AG04450 (cell line): ENCODE results near the gene TNRC6C. TPM values are rescaled to one million over a fixed set of nuclear protein-coding genes. Genes with fewer than 3 reads are reported as not detected.

ENCODE experiments used
- CTCF ChIA-PET: fragments of 300-600, 350-600 bp; formaldehyde crosslinking; extraction: SDS; loops from one replicate; lab custom pipeline; 2022; ENCODE audit warnings: antibody characterized with exemption, inconsistent platforms; lab: Charles Lee
- POLR2A ChIA-PET: fragments of 350-600 bp; formaldehyde crosslinking; extraction: SDS; loops from one replicate; lab custom pipeline; 2021; ENCODE audit warnings: antibody characterized with exemption, inconsistent platforms; lab: Yijun Ruan, JAX
- DNase-seq: peaks from one replicate; pipeline ENCODE4 v3.0.0-alpha.2; 2011; ENCODE audit warnings: low read depth, low spot score
- H3K27ac ChIP-seq: one replicate; pipeline ENCODE4 v1.5.1; 2012; ENCODE audit warnings: low read depth, low read length, control low read depth
- H3K27me3 ChIP-seq: one replicate; pipeline ENCODE4 v1.6.0; 2012; ENCODE audit warnings: low read length; ENCODE audit not compliant: control insufficient read depth, insufficient read depth
- H3K4me3 ChIP-seq: 2 replicates; pipeline ENCODE4 v1.5.1; 2011; ENCODE audit warnings: mild to moderate bottlenecking, low read depth, low read length, control low read depth
- H3K9me3 ChIP-seq: 2 replicates; pipeline ENCODE4 v1.5.1; 2012; ENCODE audit warnings: low read length; ENCODE audit not compliant: control insufficient read depth, insufficient read depth
- polyA plus RNA-seq: library from polyadenylated mRNA; depleted of rRNA; stranded (reverse); fragments of >200 nt; gene quantifications from 2 replicates; pipeline ENCODE4 v1.2.3, GENCODE V29; 2011
- TF ChIP-seq, protein P1 (sequence below): IDR thresholded peaks from 2 replicates; pipeline ENCODE4 v1.5.1; 2011; ENCODE audit warnings: low read depth, low read length, control low read depth, inconsistent platforms

Gene TNRC6C
- polyA plus RNA-seq, 1 experiment, result 1.2 TPM

DNA sequence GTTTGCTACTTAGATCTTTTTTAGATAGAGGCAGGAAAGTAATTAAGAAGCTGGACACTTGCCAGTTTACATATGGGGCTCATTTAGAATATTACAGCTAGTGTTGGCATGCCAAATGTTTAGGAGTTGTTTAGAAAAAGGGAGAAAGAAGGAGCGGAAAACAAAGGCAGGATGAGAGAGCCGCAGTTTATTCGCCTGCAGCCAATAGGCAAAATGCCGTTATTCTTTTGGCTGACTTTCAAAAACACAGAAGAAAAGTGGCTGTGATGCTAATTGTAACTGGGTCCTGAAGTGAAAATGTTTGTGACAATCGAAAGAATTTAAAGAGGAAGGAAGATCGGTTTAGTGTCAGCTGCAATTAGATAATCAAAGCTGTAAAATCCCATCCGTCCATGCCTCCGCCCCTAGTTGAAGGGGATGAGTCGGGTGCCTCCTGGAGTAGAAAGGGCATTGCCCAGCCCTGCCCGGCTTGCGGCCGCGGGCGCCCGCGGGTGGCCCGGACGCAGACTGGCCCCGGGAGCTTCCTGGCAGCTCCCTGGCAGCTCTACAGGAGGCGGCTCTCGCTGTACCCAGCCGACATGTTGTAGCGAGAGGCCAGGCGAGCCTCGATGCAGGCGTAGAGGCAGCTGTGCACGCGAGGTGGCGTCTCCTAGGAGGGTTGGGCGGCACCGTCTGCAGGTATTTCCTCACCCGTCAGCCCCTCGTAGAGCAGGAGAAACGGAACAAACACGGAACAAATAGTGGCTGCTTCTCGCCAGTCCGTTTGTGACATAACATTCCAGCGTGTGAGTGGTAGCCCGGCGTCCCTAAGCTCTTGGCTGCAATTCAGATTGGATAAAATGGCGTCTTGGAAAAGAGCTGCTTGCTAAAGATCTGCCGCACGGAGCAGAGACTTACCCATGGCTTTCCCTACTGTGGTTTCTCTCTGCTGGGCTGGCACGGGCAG lies 82.2 kb downstream of the TNRC6C start:
- CTCF ChIA-PET, result interaction anchor here (0.8 to 3.7 kb wide), 7 partner anchors 9 to 27 kb away, joined by 3 to 23 read pairs (median 6); no protein-coding TSS in a partner anchor

DNA sequence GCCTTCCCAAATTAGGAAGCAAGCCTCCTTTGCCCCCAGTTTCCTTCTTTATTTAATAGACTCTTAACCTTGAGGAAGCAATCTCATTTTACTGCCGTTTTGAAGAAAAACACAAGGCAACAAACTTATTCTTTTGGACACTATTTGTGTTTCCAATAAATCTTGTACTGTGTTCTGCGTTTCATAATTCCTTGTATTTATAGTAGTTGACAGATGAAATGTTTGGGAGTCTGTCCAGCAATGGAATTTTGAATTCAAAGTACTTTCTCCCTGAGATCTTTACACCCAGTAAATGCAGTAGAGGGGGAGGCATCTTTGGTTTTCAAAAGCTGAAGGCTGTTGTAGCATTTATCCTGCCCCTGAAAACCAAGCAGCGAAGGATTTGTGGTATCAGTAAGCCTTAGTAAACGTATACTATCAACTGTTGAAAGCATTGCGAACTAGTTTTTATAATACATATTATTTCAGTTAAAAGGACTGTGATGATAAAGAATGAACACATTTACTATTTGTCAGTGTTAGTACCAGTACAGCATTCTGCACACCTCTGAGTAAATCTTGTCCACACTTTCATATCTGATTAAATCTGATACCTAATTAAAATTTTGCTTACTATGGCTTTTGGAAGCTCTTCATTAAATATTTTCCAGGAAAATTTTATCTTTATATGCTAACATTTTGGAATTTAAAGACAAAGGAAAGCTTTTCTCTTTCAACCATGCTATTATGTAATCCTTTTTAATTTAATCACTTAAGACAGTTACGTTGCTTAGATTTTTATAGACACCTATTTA lies 83.1 kb downstream of the TNRC6C start:
- CTCF ChIA-PET, result interaction anchor here (1.1 to 3.7 kb wide), 5 partner anchors 10 to 28 kb away, joined by 3 to 23 read pairs (median 7); no protein-coding TSS in a partner anchor
- H3K27ac ChIP-seq, result peak overlapping the region; percentile 89
- H3K4me3 ChIP-seq, result peak overlapping the region; percentile 73
- no peaks in the 10 kb centered on the region for H3K27me3 ChIP-seq
- TF ChIP-seq, protein P1, sequence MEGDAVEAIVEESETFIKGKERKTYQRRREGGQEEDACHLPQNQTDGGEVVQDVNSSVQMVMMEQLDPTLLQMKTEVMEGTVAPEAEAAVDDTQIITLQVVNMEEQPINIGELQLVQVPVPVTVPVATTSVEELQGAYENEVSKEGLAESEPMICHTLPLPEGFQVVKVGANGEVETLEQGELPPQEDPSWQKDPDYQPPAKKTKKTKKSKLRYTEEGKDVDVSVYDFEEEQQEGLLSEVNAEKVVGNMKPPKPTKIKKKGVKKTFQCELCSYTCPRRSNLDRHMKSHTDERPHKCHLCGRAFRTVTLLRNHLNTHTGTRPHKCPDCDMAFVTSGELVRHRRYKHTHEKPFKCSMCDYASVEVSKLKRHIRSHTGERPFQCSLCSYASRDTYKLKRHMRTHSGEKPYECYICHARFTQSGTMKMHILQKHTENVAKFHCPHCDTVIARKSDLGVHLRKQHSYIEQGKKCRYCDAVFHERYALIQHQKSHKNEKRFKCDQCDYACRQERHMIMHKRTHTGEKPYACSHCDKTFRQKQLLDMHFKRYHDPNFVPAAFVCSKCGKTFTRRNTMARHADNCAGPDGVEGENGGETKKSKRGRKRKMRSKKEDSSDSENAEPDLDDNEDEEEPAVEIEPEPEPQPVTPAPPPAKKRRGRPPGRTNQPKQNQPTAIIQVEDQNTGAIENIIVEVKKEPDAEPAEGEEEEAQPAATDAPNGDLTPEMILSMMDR, result no peak
- POLR2A ChIA-PET, result interaction anchor here (1.7 to 3.4 kb wide), 2 partner anchors 10 to 83 kb away, joined by 10 to 26 read pairs; partner anchors contain the start of gene TNRC6C
- H3K9me3 ChIP-seq, result peaks cover 7% of the 10 kb centered on the region; the same call in 1 of the 2 replicates
- no peak for DNase-seq

More for the DNA sequence above, 82.2 kb downstream of the TNRC6C start:
- peak overlapping the region; percentile 89 for H3K27ac ChIP-seq
- peaks cover 3% of the 10 kb centered on the region; the same call in 1 of the 2 replicates for H3K9me3 ChIP-seq
- POLR2A ChIA-PET, result interaction anchor here (1.7 to 3.4 kb wide), 2 partner anchors 9 to 83 kb away, joined by 10 to 26 read pairs; partner anchors contain the start of gene TNRC6C
- H3K27me3 ChIP-seq, result no peaks in the 10 kb centered on the region
- no peak for DNase-seq
- H3K4me3 ChIP-seq, result peak overlapping the region; percentile 73
- TF ChIP-seq, protein P1, result peak; percentile 17; the same call in 1 of the 2 replicates

- TF ChIP-seq, protein P1, result no peak
- Histone ChIP-seq H3K27ac (no peak overlapping the region), H3K27me3 (no peaks in the 10 kb centered on the region), H3K9me3 (peaks cover 7% of the 10 kb centered on the region; the same call in 1 of the 2 replicates), H3K4me3 (no peak overlapping the region)
- ChIA-PET CTCF (interaction anchor here (1.1 to 3.7 kb wide), 2 partner anchors 11 to 23 kb away, joined by 3 to 23 read pairs; no protein-coding TSS in a partner anchor), POLR2A (interaction anchor here (3.4 kb wide), 1 partner anchor 84 kb away, joined by 26 read pairs; the partner anchor contains the start of gene TNRC6C)
- no peak for DNase-seq
These were observed 84.0 kb downstream of the TNRC6C start for GRCh38 chr17:78042542-78042941.

- Histone ChIP-seq H3K27ac (no peak overlapping the region), H3K27me3 (no peaks in the 10 kb centered on the region), H3K4me3 (no peak overlapping the region), H3K9me3 (peaks cover 7% of the 10 kb centered on the region; the same call in 1 of the 2 replicates)
- DNase-seq, result no peak
- TF ChIP-seq, protein P1, result no peak
- POLR2A ChIA-PET, result no interaction called here
- CTCF ChIA-PET, result interaction anchor here (3.7 kb wide), 1 partner anchor 24 kb away, joined by 23 read pairs; no protein-coding TSS in a partner anchor
These were observed 84.5 kb downstream of the TNRC6C start for GRCh38 chr17:78043031-78043430.
